CD14-positive monocyte (primary cell): ENCODE results near the gene MCF2L. TPM values are rescaled to one million over a fixed set of nuclear protein-coding genes. Genes with fewer than 3 reads are reported as not detected.

Experiments
- DNase-seq, 3 donors: peaks; one replicate each; pipeline ENCODE4 v3.0.0-alpha.2; 2011 to 2022
- H2AFZ ChIP-seq: 2 replicates; pipeline ENCODE4 v1.6.0; 2012; ENCODE audit warnings: mild to moderate bottlenecking, low read depth, low read length, inconsistent platforms; ENCODE audit not compliant: insufficient read depth, poor library complexity, severe bottlenecking
- H3K27ac ChIP-seq, 2 donors: 1 replicate in 1 of 2; 2 replicates in 1 of 2; pipeline ENCODE4 v1.5.1; 2012 to 2013; ENCODE audit warnings: low read length in 2 of 2, control low read depth in 1 of 2, inconsistent platforms in 1 of 2, low read depth in 1 of 2, mild to moderate bottlenecking in 1 of 2
- H3K27me3 ChIP-seq, 2 donors: one replicate each; pipeline versions ENCODE4 v1.6.0 to v1.6.1; 2011 to 2013; ENCODE audit warnings: low read length in 2 of 2; ENCODE audit not compliant: control insufficient read depth in 2 of 2, insufficient read depth in 2 of 2
- H3K36me3 ChIP-seq, 2 donors: replicated peaks in 1 of 2; 1 replicate in 1 of 2; 2 replicates in 1 of 2; pipeline versions ENCODE4 v1.5.1 to v1.6.1; 2012 to 2013; ENCODE audit warnings: low read length in 2 of 2, control low read depth in 1 of 2, inconsistent platforms in 1 of 2, mild to moderate bottlenecking in 1 of 2; ENCODE audit not compliant: insufficient read depth in 2 of 2, control insufficient read depth in 1 of 2
- H3K4me1 ChIP-seq, 2 donors: 1 replicate in 1 of 2; 2 replicates in 1 of 2; pipeline versions ENCODE4 v1.5.1 to v1.6.1; 2012 to 2013; ENCODE audit warnings: low read length in 2 of 2, control low read depth in 1 of 2, inconsistent platforms in 1 of 2, mild to moderate bottlenecking in 1 of 2, moderate library complexity in 1 of 2; ENCODE audit not compliant: insufficient read depth in 2 of 2, control insufficient read depth in 1 of 2
- H3K4me2 ChIP-seq: replicated peaks from 2 replicates; pipeline ENCODE3; 2012; ENCODE audit warnings: low read length, moderate library complexity, mild to moderate bottlenecking; ENCODE audit not compliant: poor library complexity, severe bottlenecking; ENCODE audit errors: extremely low read depth
- H3K4me3 ChIP-seq, 3 experiments: fragments of 200-600 bp in 1 of 3; sonication (generic) in 1 of 3; replicated peaks in 1 of 3; 1 replicate in 2 of 3; 2 replicates in 1 of 3; pipeline ENCODE4 v1.5.1; 2011 to 2013; ENCODE audit warnings: low read length in 3 of 3, mild to moderate bottlenecking in 3 of 3, control low read depth in 2 of 3, low read depth in 2 of 3, inconsistent platforms in 1 of 3, moderate library complexity in 1 of 3
- H3K79me2 ChIP-seq: 2 replicates; pipeline ENCODE4 v1.6.0; 2012; ENCODE audit warnings: mild to moderate bottlenecking, control low read depth, inconsistent platforms, low read length, moderate library complexity; ENCODE audit not compliant: insufficient read depth
- H3K9ac ChIP-seq: 2 replicates; pipeline ENCODE4 v1.6.0; 2017; ENCODE audit warnings: low read length, mild to moderate bottlenecking; ENCODE audit not compliant: insufficient read depth, poor library complexity, severe bottlenecking
- H3K9me3 ChIP-seq, 2 donors: replicated peaks in 1 of 2; 1 replicate in 1 of 2; 2 replicates in 1 of 2; pipeline versions ENCODE4 v1.5.1 to v1.6.1; 2012 to 2013; ENCODE audit warnings: low read length in 2 of 2, control low read depth in 1 of 2; ENCODE audit not compliant: control insufficient read depth in 1 of 2, insufficient read depth in 1 of 2
- H4K20me1 ChIP-seq: 2 replicates; pipeline ENCODE4 v1.6.0; 2012; ENCODE audit warnings: mild to moderate bottlenecking, low read length, control low read depth, moderate library complexity; ENCODE audit not compliant: insufficient read depth
- H3K27ac Mint-ChIP-seq, 7 donors: one replicate each; pipeline ENCODE4 v1.8.0; 2020; ENCODE audit warnings: mild to moderate bottlenecking in 7 of 7, mixed read lengths in 7 of 7, moderate library complexity in 6 of 7, inconsistent platforms in 2 of 7
- H3K27me3 Mint-ChIP-seq, 3 donors: one replicate each; pipeline ENCODE4 v1.8.0; 2021 to 2022; ENCODE audit warnings: low read depth in 3 of 3, mild to moderate bottlenecking in 3 of 3, mixed read lengths in 3 of 3, moderate library complexity in 3 of 3, inconsistent platforms in 1 of 3
- H3K36me3 Mint-ChIP-seq, 2 donors: one replicate each; pipeline ENCODE4 v1.8.0; 2020; ENCODE audit warnings: mixed read lengths in 2 of 2, inconsistent platforms in 1 of 2, mild to moderate bottlenecking in 1 of 2
- H3K4me1 Mint-ChIP-seq: one replicate; pipeline ENCODE4 v1.8.0; 2020; ENCODE audit warnings: mild to moderate bottlenecking, mixed read lengths
- H3K4me3 Mint-ChIP-seq, 2 donors: one replicate each; pipeline ENCODE4 v1.8.0; 2020; ENCODE audit warnings: mild to moderate bottlenecking in 2 of 2, mixed read lengths in 2 of 2, moderate library complexity in 1 of 2
- H3K9me3 Mint-ChIP-seq, 7 donors: one replicate each; pipeline ENCODE4 v1.8.0; 2020 to 2022; ENCODE audit warnings: mixed read lengths in 7 of 7, mild to moderate bottlenecking in 6 of 7, moderate library complexity in 6 of 7, inconsistent platforms in 2 of 7
- WGBS: methylation state at CpG from one replicate; pipeline ENCODE4 v1.1.5; 2013; ENCODE audit warnings: missing lambda C conversion rate; ENCODE audit not compliant: insufficient coverage; 5-methylcytosine and 5-hydroxymethylcytosine counted together
- intact Hi-C, 2 donors: fragments of 100-400 bp; cut with micrococcal nuclease; formaldehyde crosslinking; loops; one replicate each; pipeline versions ENCODE4 v1.15.0 to v1.15.1; 2023
- polyA plus RNA-seq, 3 donors: library from polyadenylated mRNA; depleted of rRNA in 1 of 3; unstranded in 2 of 3; stranded (reverse) in 1 of 3; fragments of 300-500 nt in 2 of 3; fragments of >200 nt in 1 of 3; fragmentation: Illumina TruSeq in 2 of 3; gene quantifications; 1 replicate in 2 of 3; 2 replicates in 1 of 3; pipeline ENCODE4 v1.2.3, GENCODE V29; 2012 to 2021
- TF ChIP-seq, protein P1 (sequence below): fragments of 200-600 bp; IDR thresholded peaks from one replicate; pipeline ENCODE4 v1.8.0; 2022; ENCODE audit warnings: antibody characterized with exemption, mild to moderate bottlenecking

Gene MCF2L
- polyA plus RNA-seq, 3 donors: not detected

DNA sequence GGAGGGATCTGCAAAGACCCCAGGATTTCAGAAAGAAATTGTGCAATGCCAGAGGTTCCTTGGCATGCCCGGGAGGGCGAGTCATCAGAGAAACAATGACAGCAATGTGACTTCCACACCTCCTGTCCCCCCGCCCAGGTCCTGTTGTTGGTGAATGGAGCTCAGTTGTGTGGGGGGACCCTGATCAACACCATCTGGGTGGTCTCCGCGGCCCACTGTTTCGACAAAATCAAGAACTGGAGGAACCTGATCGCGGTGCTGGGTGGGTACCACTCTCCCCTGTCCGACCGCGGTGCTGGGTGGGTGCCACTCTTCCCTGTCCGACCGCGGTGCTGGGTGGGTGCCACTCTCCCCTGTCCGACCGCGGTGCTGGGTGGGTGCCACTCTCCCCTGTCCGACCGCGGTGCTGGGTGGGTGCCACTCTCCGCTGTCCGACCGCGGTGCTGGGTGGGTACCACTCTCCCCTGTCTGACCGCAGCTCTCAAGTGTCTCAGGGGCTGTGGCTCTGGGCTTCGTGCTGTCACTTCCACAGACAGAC lies 148.4 kb downstream of the MCF2L start:
- intact Hi-C loops: no loop called here
- Histone ChIP-seq H3K4me2 (no peak overlapping the region), H3K27ac (no peak overlapping the region), H3K4me3 (no peak overlapping the region), H2AFZ (no peak overlapping the region), H3K4me1 (no peaks in the 10 kb centered on the region), H3K9ac (no peak overlapping the region), H3K27me3 (peaks cover 0 to 8% of the 10 kb centered on the region in 2 donors), H3K79me2 (no peaks in the 10 kb centered on the region), H4K20me1 (no peaks in the 10 kb centered on the region), H3K36me3 (no peaks in the 10 kb centered on the region), H3K9me3 (no peaks in the 10 kb centered on the region)
- peak overlapping the region in 1 of 7 donors; percentile 69 for H3K27ac Mint-ChIP-seq
- DNase-seq: no peak
- 94% methylated on average over 23 of the region's 26 CpGs for WGBS
- H3K4me1 Mint-ChIP-seq: no peaks in the 10 kb centered on the region
- H3K9me3 Mint-ChIP-seq: no peaks in the 10 kb centered on the region
- no peaks in the 10 kb centered on the region for H3K36me3 Mint-ChIP-seq
- TF ChIP-seq, protein P1, sequence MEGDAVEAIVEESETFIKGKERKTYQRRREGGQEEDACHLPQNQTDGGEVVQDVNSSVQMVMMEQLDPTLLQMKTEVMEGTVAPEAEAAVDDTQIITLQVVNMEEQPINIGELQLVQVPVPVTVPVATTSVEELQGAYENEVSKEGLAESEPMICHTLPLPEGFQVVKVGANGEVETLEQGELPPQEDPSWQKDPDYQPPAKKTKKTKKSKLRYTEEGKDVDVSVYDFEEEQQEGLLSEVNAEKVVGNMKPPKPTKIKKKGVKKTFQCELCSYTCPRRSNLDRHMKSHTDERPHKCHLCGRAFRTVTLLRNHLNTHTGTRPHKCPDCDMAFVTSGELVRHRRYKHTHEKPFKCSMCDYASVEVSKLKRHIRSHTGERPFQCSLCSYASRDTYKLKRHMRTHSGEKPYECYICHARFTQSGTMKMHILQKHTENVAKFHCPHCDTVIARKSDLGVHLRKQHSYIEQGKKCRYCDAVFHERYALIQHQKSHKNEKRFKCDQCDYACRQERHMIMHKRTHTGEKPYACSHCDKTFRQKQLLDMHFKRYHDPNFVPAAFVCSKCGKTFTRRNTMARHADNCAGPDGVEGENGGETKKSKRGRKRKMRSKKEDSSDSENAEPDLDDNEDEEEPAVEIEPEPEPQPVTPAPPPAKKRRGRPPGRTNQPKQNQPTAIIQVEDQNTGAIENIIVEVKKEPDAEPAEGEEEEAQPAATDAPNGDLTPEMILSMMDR: no peak
- no peak overlapping the region for H3K4me3 Mint-ChIP-seq
- H3K27me3 Mint-ChIP-seq: peaks cover 3 to 4% (median 4%) of the 10 kb centered on the region in 3 donors

DNA sequence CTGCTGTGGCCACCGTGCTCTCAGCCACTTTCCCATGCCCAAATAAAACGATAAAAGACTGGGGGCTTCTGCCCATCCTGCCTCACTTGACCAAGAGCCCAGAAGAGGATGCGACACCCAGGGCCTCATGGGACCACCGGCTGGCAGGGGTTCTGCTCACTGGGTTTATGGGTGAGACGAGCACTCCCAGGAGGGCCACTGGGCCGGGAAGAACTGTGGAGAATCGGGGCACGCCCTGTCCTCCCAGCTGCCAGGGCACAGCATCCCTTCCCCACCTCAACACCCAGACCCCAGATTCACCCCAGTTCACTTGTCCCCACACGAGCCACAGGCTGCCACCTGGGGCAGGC lies 148.9 kb downstream of the MCF2L start:
- intact Hi-C loops: no loop called here
- Histone ChIP-seq H4K20me1 (no peaks in the 10 kb centered on the region), H2AFZ (no peak overlapping the region), H3K4me3 (no peak overlapping the region), H3K4me1 (no peaks in the 10 kb centered on the region), H3K4me2 (no peak overlapping the region), H3K9me3 (no peaks in the 10 kb centered on the region), H3K27me3 (peaks cover 0 to 8% of the 10 kb centered on the region in 2 donors), H3K27ac (no peak overlapping the region), H3K36me3 (no peaks in the 10 kb centered on the region), H3K79me2 (no peaks in the 10 kb centered on the region), H3K9ac (no peak overlapping the region)
- Mint-ChIP-seq H3K4me3 (no peak overlapping the region), H3K4me1 (no peaks in the 10 kb centered on the region), H3K27ac (no peak overlapping the region), H3K36me3 (no peaks in the 10 kb centered on the region), H3K27me3 (peaks cover 3 to 7% (median 4%) of the 10 kb centered on the region in 3 donors), H3K9me3 (no peaks in the 10 kb centered on the region)
- DNase-seq: no peak
- 89% methylated on average over 6 of the region's 9 CpGs for WGBS
- TF ChIP-seq, protein P1: no peak
